CD8-positive, alpha-beta memory T cell (primary cell): Measurements from ENCODE around the gene CLPSL1. TPM values are rescaled to one million over a fixed set of nuclear protein-coding genes. Genes with fewer than 3 reads are reported as not detected.

ENCODE experiments used
- CTCF ChIA-PET: fragments of 350-600 bp; sonication (Branson Sonifier 250); formaldehyde crosslinking; loops from one replicate; lab custom pipeline; 2021; ENCODE audit warnings: antibody characterized with exemption; lab: Charles Lee
- POLR2A ChIA-PET: fragments of 350-600 bp; sonication (Branson Sonifier 250); formaldehyde crosslinking; loops from one replicate; lab custom pipeline; 2021; ENCODE audit warnings: antibody characterized with exemption; lab: Charles Lee
- DNase-seq, 5 donors: peaks; one replicate each; pipeline versions ENCODE4 v3.0.0 to v3.0.0-alpha.2; 2020 to 2022; ENCODE audit warnings: mixed read lengths in 1 of 5
- H3K27ac ChIP-seq: one replicate; pipeline ENCODE4 v1.7.0; 2013; ENCODE audit warnings: low read depth, mild to moderate bottlenecking, low read length, moderate library complexity
- H3K27me3 ChIP-seq: 2 replicates; pipeline ENCODE4 v1.7.0; 2013; ENCODE audit warnings: low read length, mild to moderate bottlenecking; ENCODE audit not compliant: insufficient read depth, poor library complexity, severe bottlenecking
- H3K36me3 ChIP-seq: 2 replicates; pipeline ENCODE4 v1.7.0; 2013; ENCODE audit warnings: mild to moderate bottlenecking, low read length, moderate library complexity; ENCODE audit not compliant: insufficient read depth
- H3K4me1 ChIP-seq: 2 replicates; pipeline ENCODE4 v1.7.0; 2013; ENCODE audit warnings: mild to moderate bottlenecking, low read length, moderate library complexity; ENCODE audit not compliant: insufficient read depth
- H3K4me3 ChIP-seq: 2 replicates; pipeline ENCODE4 v1.7.0; 2013; ENCODE audit warnings: mild to moderate bottlenecking, low read length
- H3K9me3 ChIP-seq: 2 replicates; pipeline ENCODE4 v1.7.0; 2013; ENCODE audit warnings: mild to moderate bottlenecking, low read length
- H3K27ac Mint-ChIP-seq, 8 donors: one replicate each; pipeline ENCODE4 v1.8.0; 2020 to 2021; ENCODE audit warnings: mixed read lengths in 8 of 8, mild to moderate bottlenecking in 6 of 8, inconsistent platforms in 3 of 8, moderate library complexity in 3 of 8
- H3K27me3 Mint-ChIP-seq, 2 donors: one replicate each; pipeline ENCODE4 v1.8.0; 2020 to 2021; ENCODE audit warnings: mixed read lengths in 2 of 2, mild to moderate bottlenecking in 1 of 2, moderate library complexity in 1 of 2
- H3K36me3 Mint-ChIP-seq, 3 donors: one replicate each; pipeline ENCODE4 v1.8.0; 2020 to 2021; ENCODE audit warnings: mixed read lengths in 3 of 3, inconsistent platforms in 1 of 3, mild to moderate bottlenecking in 1 of 3
- H3K4me1 Mint-ChIP-seq, 3 donors: one replicate each; pipeline ENCODE4 v1.8.0; 2020 to 2021; ENCODE audit warnings: mixed read lengths in 3 of 3, inconsistent platforms in 1 of 3, mild to moderate bottlenecking in 1 of 3
- H3K4me3 Mint-ChIP-seq, 7 donors: one replicate each; pipeline ENCODE4 v1.8.0; 2020 to 2021; ENCODE audit warnings: mixed read lengths in 7 of 7, mild to moderate bottlenecking in 6 of 7, moderate library complexity in 4 of 7, inconsistent platforms in 2 of 7
- H3K9me3 Mint-ChIP-seq, 5 donors: one replicate each; pipeline ENCODE4 v1.8.0; 2020 to 2022; ENCODE audit warnings: mixed read lengths in 5 of 5, mild to moderate bottlenecking in 3 of 5, moderate library complexity in 2 of 5, inconsistent platforms in 1 of 5
- polyA plus RNA-seq: library from polyadenylated mRNA; unstranded; fragments of 300-500 nt; fragmentation: Illumina TruSeq; gene quantifications from one replicate; pipeline ENCODE4 v1.2.3, GENCODE V29; 2021
- total RNA-seq, 2 experiments: library from RNA; stranded (reverse); gene quantifications; one replicate each; pipeline ENCODE4 v1.2.3, GENCODE V29; 2021

The CLPSL1 gene
- total and polyA plus RNA-seq, 3 experiments from 2014 or later = not detected

GRCh38 chr6:35829306-35829705 lies 48.5 kb downstream of the CLPSL1 start:
- no peak overlapping the region for H3K27ac ChIP-seq
- ChIA-PET POLR2A (no interaction called here), CTCF (no interaction called here)
- H3K4me1 ChIP-seq = no peaks in the 10 kb centered on the region
- no peak overlapping the region for H3K27ac Mint-ChIP-seq
- H3K9me3 Mint-ChIP-seq = no peaks in the 10 kb centered on the region
- H3K27me3 Mint-ChIP-seq = peaks cover 0 to 8% of the 10 kb centered on the region in 2 donors
- H3K27me3 ChIP-seq = no peaks in the 10 kb centered on the region
- peaks cover 2 to 15% (median 10%) of the 10 kb centered on the region in 3 donors for H3K36me3 Mint-ChIP-seq
- H3K36me3 ChIP-seq = peaks cover 4% of the 10 kb centered on the region
- no peak for DNase-seq
- H3K4me1 Mint-ChIP-seq = no peaks in the 10 kb centered on the region
- no peaks in the 10 kb centered on the region for H3K9me3 ChIP-seq
- H3K4me3 Mint-ChIP-seq = no peak overlapping the region
- no peak overlapping the region for H3K4me3 ChIP-seq

- no peaks in the 10 kb centered on the region for H3K4me1 Mint-ChIP-seq
- POLR2A ChIA-PET = no interaction called here
- CTCF ChIA-PET = no interaction called here
These were observed 50.6 kb downstream of the CLPSL1 start for GRCh38 chr6:35831257-35832007.

GRCh38 chr6:35833536-35833935 lies 52.7 kb downstream of the CLPSL1 start:
- H3K9me3 ChIP-seq = no peaks in the 10 kb centered on the region
- peaks cover 7% of the 10 kb centered on the region for H3K36me3 ChIP-seq
- H3K4me1 ChIP-seq = no peaks in the 10 kb centered on the region
- ChIA-PET CTCF (no interaction called here), POLR2A (no interaction called here)
- H3K27ac ChIP-seq = no peak overlapping the region
- DNase-seq = no peak
- peak overlapping the region in 1 of 8 donors; percentile 29 for H3K27ac Mint-ChIP-seq
- H3K27me3 ChIP-seq = no peaks in the 10 kb centered on the region
- H3K4me3 Mint-ChIP-seq = no peak overlapping the region
- H3K27me3 Mint-ChIP-seq = no peaks in the 10 kb centered on the region
- peaks cover 4 to 46% (median 17%) of the 10 kb centered on the region in 3 donors for H3K36me3 Mint-ChIP-seq
- no peaks in the 10 kb centered on the region for H3K9me3 Mint-ChIP-seq
- no peaks in the 10 kb centered on the region for H3K4me1 Mint-ChIP-seq
- H3K4me3 ChIP-seq = no peak overlapping the region

More at GRCh38 chr6:35831257-35832007, 50.6 kb downstream of the CLPSL1 start:
- DNase-seq = no peak
- H3K9me3 Mint-ChIP-seq = no peaks in the 10 kb centered on the region
- no peak overlapping the region for H3K4me3 ChIP-seq
- H3K4me1 ChIP-seq = no peaks in the 10 kb centered on the region
- H3K27me3 Mint-ChIP-seq = peaks cover 0 to 3% of the 10 kb centered on the region in 2 donors
- peaks cover 4 to 31% (median 13%) of the 10 kb centered on the region in 3 donors for H3K36me3 Mint-ChIP-seq
- H3K27me3 ChIP-seq = no peaks in the 10 kb centered on the region
- no peaks in the 10 kb centered on the region for H3K9me3 ChIP-seq
- peaks cover 4% of the 10 kb centered on the region for H3K36me3 ChIP-seq
- H3K27ac Mint-ChIP-seq = peak overlapping the region in 1 of 8 donors; percentile 9
- no peak overlapping the region for H3K4me3 Mint-ChIP-seq
- H3K27ac ChIP-seq = no peak overlapping the region

Other genes with a start within 250 kb of the CLPSL1 start
- gene FKBP5, start 92.1 kb upstream of the CLPSL1 start, total RNA-seq = 10 to 100 TPM; 55.7 to 58.8 TPM
- 192 TPM for gene FKBP5, start 92.1 kb upstream of the CLPSL1 start, polyA plus RNA-seq
- gene ARMC12, start 44.0 kb upstream of the CLPSL1 start, total RNA-seq = under 1 TPM; 0.37 to 0.38 TPM
- gene ARMC12, start 44.0 kb upstream of the CLPSL1 start, polyA plus RNA-seq = 0.26 TPM
- not detected for gene CLPSL2, start 4.4 kb upstream of the CLPSL1 start, total RNA-seq
- not detected for gene CLPSL2, start 4.4 kb upstream of the CLPSL1 start, polyA plus RNA-seq
- not detected for gene CLPS, start 16.3 kb downstream of the CLPSL1 start, total RNA-seq
- not detected for gene CLPS, start 16.3 kb downstream of the CLPSL1 start, polyA plus RNA-seq
- gene LHFPL5, start 24.3 kb downstream of the CLPSL1 start, total RNA-seq = not detected
- not detected for gene LHFPL5, start 24.3 kb downstream of the CLPSL1 start, polyA plus RNA-seq
- 100 to 1,000 TPM; 114 TPM for gene SRPK1, start 140.1 kb downstream of the CLPSL1 start, total RNA-seq
- gene SRPK1, start 140.1 kb downstream of the CLPSL1 start, polyA plus RNA-seq = 49.1 TPM
- not detected for gene SLC26A8, start 243.6 kb downstream of the CLPSL1 start, total RNA-seq
- gene SLC26A8, start 243.6 kb downstream of the CLPSL1 start, polyA plus RNA-seq = not detected
- gene MAPK14, start 246.8 kb downstream of the CLPSL1 start, total RNA-seq = 10 to 100 TPM; 46.5 to 48.4 TPM
- gene MAPK14, start 246.8 kb downstream of the CLPSL1 start, polyA plus RNA-seq = 52.5 TPM